ENCODE results near the gene ARG2. TPM values are rescaled to one million over a fixed set of nuclear protein-coding genes. Genes with fewer than 3 reads are reported as not detected.

The ARG2 gene
- total and polyA plus RNA-seq, 2 of the 4 experiments (the other 2 are of a cell fraction) = 1.1 to 2.5 TPM

GRCh38 chr14:67680121-67680602 lies 60.4 kb downstream of the ARG2 start:
- no peak overlapping the region for H3K9ac ChIP-seq (ENCODE audit: low read depth, low read length)
- dilution Hi-C loops (cut with HindIII; ENCODE audit: low sequenced_read_pairs, unreplicated experiment) = no loop called here

More at GRCh38 chr14:67680121-67680602, 60.4 kb downstream of the ARG2 start:
- peak; percentile 31; the same call in 1 of the 2 replicates for TF ChIP-seq MAFK (IDR thresholded peaks at IDR 0.05; ENCODE audit: low read depth, low read length)
- TF ChIP-seq BHLHE40 (IDR thresholded peaks at IDR 0.05; ENCODE audit: low read depth, low read length) = peak; percentile 97
- no peak for TF ChIP-seq RCOR1 (IDR thresholded peaks at IDR 0.05; ENCODE audit: insufficient replicate concordance, low read length)
- no peak for TF ChIP-seq CHD1 (IDR thresholded peaks at IDR 0.05; ENCODE audit: low read depth, low read length)
- TF ChIP-seq POLR2A (IDR thresholded peaks at IDR 0.05; ENCODE audit: low read depth, low read length) = no peak
- TF ChIP-seq MXI1 (IDR thresholded peaks at IDR 0.05; ENCODE audit: borderline replicate concordance, low read depth, low read length) = no peak
- no peak for TF ChIP-seq CTCF (conservative IDR thresholded peaks at IDR 0.05; ENCODE audit: low read depth, low read length)
- TF ChIP-seq CEBPB (IDR thresholded peaks at IDR 0.05; ENCODE audit: low read depth, low read length) = peak; percentile 66
- TF ChIP-seq SMC3 (IDR thresholded peaks at IDR 0.05; ENCODE audit: low read depth, low read length) = no peak
- no peak for TF ChIP-seq ELK1 (IDR thresholded peaks at IDR 0.05; ENCODE audit: borderline replicate concordance, low read depth, low read length)
- no peak for TF ChIP-seq RAD21 (IDR thresholded peaks at IDR 0.05; ENCODE audit: low read length)
- TF ChIP-seq NFE2L2 (IDR thresholded peaks at IDR 0.05; ENCODE audit: low read depth, low read length) = peak; percentile 63; the same call in 1 of the 2 replicates
- TF ChIP-seq FOS (IDR thresholded peaks at IDR 0.05; ENCODE audit: low read depth, low read length) = peak; percentile 82
- H3K9me1 ChIP-seq (ENCODE audit: insufficient read depth, low read length) = peaks cover 4% of the 10 kb centered on the region; the same call in 1 of the 2 replicates
- H3K27me3 ChIP-seq (ENCODE audit: control insufficient read depth, insufficient read depth, low read length) = no peaks in the 10 kb centered on the region
- H3K14ac ChIP-seq (replicated peaks; ENCODE audit: low read depth, low read length) = no peak overlapping the region; the same call in 1 of the 2 replicates
- H3K4me3 ChIP-seq (ENCODE audit: insufficient read depth, low read depth, low read length) = no peak overlapping the region
- peak overlapping the region; percentile 72; the same call in 1 of the 2 replicates for H3K4me2 ChIP-seq (ENCODE audit: low read depth, low read length)
- H2BK5ac ChIP-seq (ENCODE audit: low read depth, low read length, poor library complexity, severe bottlenecking) = peak overlapping the region; percentile 76
- 0 out of 2 replicates have a peak, but pooled peaks cover 2% of the 10 kb centered on the region for H3K4me1 ChIP-seq (ENCODE audit: control insufficient read depth, insufficient read depth, low read length)
- H3K4ac ChIP-seq (ENCODE audit: low read depth, low read length) = no peak overlapping the region; the same call in 1 of the 2 replicates
- peaks cover 33 to 38% of the 10 kb centered on the region in 2 experiments for H3K79me1 ChIP-seq (ENCODE audit: low read depth in 1 of 2, low read length in 2 of 2)
- ATAC-seq (ENCODE audit: low read depth) (peak; percentile 99), DNase-seq (peak; percentile 98)
- no CpG with 5 or more reads among the region's 3 CpGs for WGBS, 2 experiments (ENCODE audit: extremely low coverage in 2 of 2, insufficient read length in 1 of 2)
- H3K9me3 ChIP-seq (ENCODE audit: control insufficient read depth, insufficient read depth, low read length) = no peaks in the 10 kb centered on the region
- ChIA-PET CTCF (no interaction called here), POLR2A (ENCODE audit: unreplicated experiment) (no interaction called here)
- no peak overlapping the region for H3K23ac ChIP-seq (ENCODE audit: low read depth, low read length)
- no peak overlapping the region for H2AK9ac ChIP-seq (replicated peaks; ENCODE audit: low read depth, low read length, poor library complexity)
- in situ Hi-C loops (cut with MboI; ENCODE audit: low sequenced_read_pairs) = no loop called here
- no TSS peak for BruUV-seq (replicated peaks)
- no peak overlapping the region for H2BK15ac ChIP-seq (ENCODE audit: low read depth, low read length)
- H4K8ac ChIP-seq (ENCODE audit: low read depth in 2 of 2, low read length in 2 of 2) = no peak overlapping the region; a peak in 1 of 4 replicates
- no peak overlapping the region for H4K5ac ChIP-seq (ENCODE audit: low read depth, low read length)
- H3K56ac ChIP-seq (ENCODE audit: extremely low read depth, insufficient read depth, low read length) = no peak overlapping the region
- H2BK120ac ChIP-seq (ENCODE audit: low read depth, low read length) = no peak overlapping the region
- peak overlapping the region; percentile 68 for H3K27ac ChIP-seq (ENCODE audit: insufficient read depth, low read length)
- H4K91ac ChIP-seq (ENCODE audit: insufficient read depth, low read depth, low read length) = no peak overlapping the region
- H2BK20ac ChIP-seq (ENCODE audit: low read depth, low read length) = peak overlapping the region; percentile 16; the same call in 1 of the 2 replicates
- H2AFZ ChIP-seq (replicated peaks; ENCODE audit: low read length, poor library complexity) = no peak overlapping the region
- peaks cover 20% of the 10 kb centered on the region for H3K36me3 ChIP-seq (ENCODE audit: control insufficient read depth, insufficient read depth, low read length)
- intact Hi-C loops (cut with micrococcal nuclease) = no loop called here
- H4K20me1 ChIP-seq (ENCODE audit: insufficient read depth, low read length) = peaks cover 4% of the 10 kb centered on the region; the same call in 1 of the 2 replicates
- 0 out of 2 replicates have a peak overlapping the region, but pooled peaks have one; percentile 18 for H2AK5ac ChIP-seq (ENCODE audit: low read depth, low read length)
- H3K18ac ChIP-seq (ENCODE audit: low read depth, low read length) = no peak overlapping the region

Data from IMR-90 (cell line).